LNCaP clone FGC (cell line): ENCODE data around the gene RND3.

Experiments used
- DNase-seq: peaks from one replicate; pipeline ENCODE4 v3.0.0-alpha.2; 2011; ENCODE audit warnings: low read depth
- H3K4me3 ChIP-seq: 2 replicates; pipeline ENCODE4 v1.5.1; 2011; ENCODE audit warnings: mild to moderate bottlenecking, low read depth, low read length, control low read depth
- TF ChIP-seq, protein P1 (sequence below): IDR thresholded peaks from 2 replicates; pipeline ENCODE4 v1.5.1; 2012; ENCODE audit warnings: mild to moderate bottlenecking; ENCODE audit not compliant: control insufficient read depth, insufficient read depth; ENCODE audit errors: extremely low read depth

RND3 gene

DNA sequence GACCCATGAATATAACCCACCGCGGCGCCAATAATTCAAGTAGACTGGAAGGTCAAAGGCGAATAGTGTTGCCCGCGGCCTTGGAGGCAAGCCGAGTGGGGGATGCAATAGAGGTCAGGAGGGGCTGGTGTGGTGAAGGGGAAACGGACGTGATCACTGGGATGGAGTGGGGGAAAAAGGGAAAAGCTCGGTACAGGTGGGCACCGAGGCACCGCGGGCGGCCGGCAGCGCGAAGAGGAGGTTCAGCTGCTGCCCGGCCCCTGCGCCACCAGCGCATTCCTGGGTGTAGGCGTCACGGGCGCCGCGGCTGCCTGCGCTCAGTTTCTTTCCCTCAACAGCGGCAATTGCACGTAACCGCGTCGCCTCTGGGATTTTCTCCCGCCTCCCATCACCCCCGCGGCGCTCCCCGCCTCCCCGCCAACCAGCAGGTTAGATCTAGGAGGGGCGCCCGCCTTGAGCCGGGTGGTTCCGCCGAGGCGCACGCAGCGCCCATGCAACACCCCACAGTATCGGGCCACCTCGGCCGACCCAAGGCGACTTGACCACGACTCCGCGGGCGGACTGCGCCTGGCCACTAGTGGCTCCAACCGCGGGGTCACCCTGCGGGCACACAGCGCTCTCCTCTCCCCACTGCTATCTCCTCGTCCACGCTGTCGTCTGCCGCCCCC lies 1.5 kb downstream of the RND3 start:
- no peak for DNase-seq
- TF ChIP-seq, protein P1, sequence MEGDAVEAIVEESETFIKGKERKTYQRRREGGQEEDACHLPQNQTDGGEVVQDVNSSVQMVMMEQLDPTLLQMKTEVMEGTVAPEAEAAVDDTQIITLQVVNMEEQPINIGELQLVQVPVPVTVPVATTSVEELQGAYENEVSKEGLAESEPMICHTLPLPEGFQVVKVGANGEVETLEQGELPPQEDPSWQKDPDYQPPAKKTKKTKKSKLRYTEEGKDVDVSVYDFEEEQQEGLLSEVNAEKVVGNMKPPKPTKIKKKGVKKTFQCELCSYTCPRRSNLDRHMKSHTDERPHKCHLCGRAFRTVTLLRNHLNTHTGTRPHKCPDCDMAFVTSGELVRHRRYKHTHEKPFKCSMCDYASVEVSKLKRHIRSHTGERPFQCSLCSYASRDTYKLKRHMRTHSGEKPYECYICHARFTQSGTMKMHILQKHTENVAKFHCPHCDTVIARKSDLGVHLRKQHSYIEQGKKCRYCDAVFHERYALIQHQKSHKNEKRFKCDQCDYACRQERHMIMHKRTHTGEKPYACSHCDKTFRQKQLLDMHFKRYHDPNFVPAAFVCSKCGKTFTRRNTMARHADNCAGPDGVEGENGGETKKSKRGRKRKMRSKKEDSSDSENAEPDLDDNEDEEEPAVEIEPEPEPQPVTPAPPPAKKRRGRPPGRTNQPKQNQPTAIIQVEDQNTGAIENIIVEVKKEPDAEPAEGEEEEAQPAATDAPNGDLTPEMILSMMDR = no peak
- no peak overlapping the region for H3K4me3 ChIP-seq

DNA sequence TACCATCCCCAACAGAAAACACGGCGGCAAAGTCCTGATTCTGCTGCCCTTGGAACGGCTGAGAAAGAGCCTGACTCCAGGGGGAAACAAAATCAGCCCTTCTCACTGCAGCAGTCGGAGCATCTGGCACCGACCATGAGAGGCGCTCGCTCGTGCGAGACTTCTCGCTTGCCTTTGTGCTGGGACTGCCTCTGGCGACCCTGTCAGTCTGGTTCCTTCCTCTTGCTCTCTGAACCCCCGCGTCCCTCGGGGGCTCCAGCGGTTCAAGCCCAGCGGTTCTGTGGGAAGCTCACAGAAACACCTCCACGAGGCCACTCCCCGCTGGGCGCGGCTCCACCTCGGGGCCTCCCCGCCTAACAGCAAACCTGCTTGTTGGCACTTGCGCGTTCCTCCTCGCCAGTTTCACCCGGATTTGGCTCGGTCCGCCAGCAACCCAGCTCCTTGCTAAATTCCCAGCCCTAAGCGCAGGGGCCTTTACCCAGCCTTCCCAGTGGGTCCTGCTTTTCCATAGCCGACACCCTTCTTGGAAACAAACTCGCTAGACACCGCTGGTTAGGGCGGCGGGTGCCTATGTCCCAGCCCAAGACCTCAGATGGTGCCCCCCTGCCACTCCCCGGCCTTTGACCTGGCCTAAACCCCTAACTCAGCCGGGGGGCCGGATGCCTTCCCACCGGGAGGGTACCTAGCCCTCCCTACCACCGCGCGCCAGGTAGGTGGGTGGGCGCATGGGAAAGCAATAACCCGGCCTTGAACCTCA lies 2.2 kb downstream of the RND3 start:
- DNase-seq = peak; percentile 8
- TF ChIP-seq, protein P1 = 0 out of 2 replicates have a peak, but pooled peaks have one; percentile 19
- H3K4me3 ChIP-seq = no peak overlapping the region

DNA sequence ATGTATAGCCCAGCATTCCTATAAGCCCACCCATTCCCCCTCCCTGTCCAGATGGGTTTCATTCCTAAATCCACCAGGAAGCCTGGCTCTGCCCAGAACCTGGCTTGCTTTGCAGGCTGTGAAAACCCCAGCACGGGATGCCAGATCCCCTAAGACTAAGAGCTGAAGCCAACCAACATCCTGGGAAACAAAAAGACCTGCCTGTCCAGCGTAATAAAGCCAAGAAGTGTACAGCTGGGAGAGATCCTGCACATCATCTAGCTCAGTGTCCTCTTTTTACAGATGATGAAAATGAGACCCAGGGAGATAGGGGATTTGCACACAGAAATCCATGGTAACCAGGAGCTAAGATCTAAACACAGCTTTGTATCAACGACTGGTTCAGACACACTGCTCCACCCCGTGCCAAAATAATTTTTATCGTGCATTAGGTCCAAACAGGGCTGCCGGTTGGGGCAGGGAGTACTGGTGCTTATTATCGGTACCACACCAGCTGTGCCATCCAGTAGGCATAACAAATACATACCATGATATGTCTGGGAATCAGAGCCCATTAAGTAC lies 2.9 kb downstream of the RND3 start:
- TF ChIP-seq, protein P1 = no peak
- H3K4me3 ChIP-seq = no peak overlapping the region
- DNase-seq = no peak

DNA sequence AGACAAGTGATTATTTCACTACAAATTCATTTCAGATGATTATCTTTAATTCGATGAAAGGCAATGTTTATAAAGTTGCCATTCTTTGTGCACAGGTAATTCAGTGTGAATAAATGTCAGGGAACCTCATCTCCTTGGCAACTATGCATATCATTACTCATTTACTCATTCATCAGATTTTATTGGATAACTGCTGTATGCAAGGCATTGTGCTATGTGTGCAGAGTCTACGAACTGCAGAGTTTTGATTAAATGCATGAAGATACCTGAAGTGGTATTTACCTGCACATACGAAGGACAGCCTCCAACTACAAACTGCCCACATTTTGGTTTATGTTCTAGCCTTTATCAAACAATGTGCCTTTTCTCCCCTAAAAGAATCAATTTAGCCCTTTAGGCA lies 3.5 kb downstream of the RND3 start:
- H3K4me3 ChIP-seq = no peak overlapping the region
- TF ChIP-seq, protein P1 = no peak
- no peak for DNase-seq

DNA sequence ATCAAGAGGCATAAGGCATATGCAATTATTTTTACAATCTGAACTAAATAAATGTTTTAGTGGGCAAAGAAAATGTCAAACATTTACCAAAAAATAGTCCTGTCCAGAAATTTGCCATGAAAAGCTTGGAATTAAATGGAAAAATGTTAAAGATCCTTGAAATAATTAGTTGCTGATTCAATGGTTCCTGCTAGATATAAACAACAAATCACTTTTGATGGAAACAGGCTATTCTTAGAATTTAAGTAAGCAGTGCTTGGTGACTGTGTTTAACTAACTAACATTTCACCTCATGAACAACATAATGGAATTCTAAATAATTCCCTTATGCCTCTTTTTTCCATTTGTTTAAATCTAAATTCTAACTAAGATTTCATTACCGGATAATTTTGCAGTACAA lies 3.9 kb downstream of the RND3 start:
- no peak overlapping the region for H3K4me3 ChIP-seq
- no peak for DNase-seq
- TF ChIP-seq, protein P1 = no peak

DNA sequence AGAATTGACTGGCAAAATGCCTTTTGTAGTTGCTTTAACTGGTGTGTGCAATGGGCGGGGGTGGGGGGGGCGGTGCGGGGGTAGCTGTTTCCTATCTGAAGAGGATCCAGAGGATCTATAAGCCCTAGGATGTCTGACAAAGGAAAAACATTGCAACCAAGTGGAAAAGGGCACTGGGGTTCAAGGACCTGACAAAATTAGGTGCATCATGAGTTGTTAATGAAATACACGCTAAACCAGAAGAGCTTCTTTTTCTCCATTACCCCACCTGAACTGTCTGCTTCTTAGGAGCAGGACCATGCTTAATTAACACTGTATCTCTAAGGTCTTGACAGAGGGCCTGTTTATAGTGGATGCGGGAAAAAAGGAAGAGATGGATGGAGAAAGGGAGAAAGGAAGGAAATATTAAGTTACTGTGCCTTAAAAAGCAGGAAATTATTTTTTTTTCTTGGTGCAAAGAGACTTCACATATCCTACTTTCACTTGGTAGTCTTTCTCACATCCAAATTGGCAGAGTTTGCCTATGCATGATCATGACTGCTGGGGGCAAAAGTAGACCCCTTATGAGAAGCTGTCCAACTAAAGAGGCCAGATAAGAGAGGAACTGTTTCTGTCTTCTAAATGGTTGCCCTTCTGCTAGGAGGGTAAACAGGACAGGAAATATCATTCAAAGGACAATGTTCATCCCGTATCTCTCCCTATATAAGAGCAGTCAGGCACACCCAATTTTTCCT lies 4.6 kb downstream of the RND3 start:
- DNase-seq = no peak
- TF ChIP-seq, protein P1 = no peak
- H3K4me3 ChIP-seq = no peak overlapping the region
